ENCODE data around the gene UTP14C. TPM values are rescaled to one million over a fixed set of nuclear protein-coding genes. Genes with fewer than 3 reads are reported as not detected.

UTP14C gene
- total RNA-seq, 3 donors from 2014 or later (not counting 1 experiment from before 2014, with no cell fraction given) = 6.2 to 9.8 (median 7.0) TPM

GRCh38 chr13:51988988-51989618 lies 35.4 kb upstream of the UTP14C start:
- ATAC-seq = no peak
- Histone ChIP-seq H3K27me3 (ENCODE audit: control insufficient read depth, insufficient read depth, low read length) (no peaks in the 10 kb centered on the region), H3K9me3 (ENCODE audit: control insufficient read depth, insufficient read depth, low read length) (no peaks in the 10 kb centered on the region), H3K36me3 (ENCODE audit: control insufficient read depth, insufficient read depth, low read length) (no peaks in the 10 kb centered on the region), H3K4me1 (ENCODE audit: control insufficient read depth, insufficient read depth, low read length) (no peaks in the 10 kb centered on the region), H3K4me3 (ENCODE audit: low read length) (no peak overlapping the region), H3K27ac (ENCODE audit: low read length) (no peak overlapping the region)
- WGBS (ENCODE audit: insufficient coverage) = 100% methylated on average over 3 of the region's 3 CpGs
- Mint-ChIP-seq H3K27me3 (ENCODE audit: low read depth in 2 of 2) (peaks cover 21 to 51% of the 10 kb centered on the region in 2 donors), H3K4me3 (no peak overlapping the region), H3K36me3 (no peaks in the 10 kb centered on the region), H3K9me3 (no peaks in the 10 kb centered on the region), H3K4me1 (no peaks in the 10 kb centered on the region), H3K27ac (no peak overlapping the region)
- DNase-seq = no peak
- intact Hi-C loops (cut with micrococcal nuclease) = no loop called here
- TF ChIP-seq, protein P1, sequence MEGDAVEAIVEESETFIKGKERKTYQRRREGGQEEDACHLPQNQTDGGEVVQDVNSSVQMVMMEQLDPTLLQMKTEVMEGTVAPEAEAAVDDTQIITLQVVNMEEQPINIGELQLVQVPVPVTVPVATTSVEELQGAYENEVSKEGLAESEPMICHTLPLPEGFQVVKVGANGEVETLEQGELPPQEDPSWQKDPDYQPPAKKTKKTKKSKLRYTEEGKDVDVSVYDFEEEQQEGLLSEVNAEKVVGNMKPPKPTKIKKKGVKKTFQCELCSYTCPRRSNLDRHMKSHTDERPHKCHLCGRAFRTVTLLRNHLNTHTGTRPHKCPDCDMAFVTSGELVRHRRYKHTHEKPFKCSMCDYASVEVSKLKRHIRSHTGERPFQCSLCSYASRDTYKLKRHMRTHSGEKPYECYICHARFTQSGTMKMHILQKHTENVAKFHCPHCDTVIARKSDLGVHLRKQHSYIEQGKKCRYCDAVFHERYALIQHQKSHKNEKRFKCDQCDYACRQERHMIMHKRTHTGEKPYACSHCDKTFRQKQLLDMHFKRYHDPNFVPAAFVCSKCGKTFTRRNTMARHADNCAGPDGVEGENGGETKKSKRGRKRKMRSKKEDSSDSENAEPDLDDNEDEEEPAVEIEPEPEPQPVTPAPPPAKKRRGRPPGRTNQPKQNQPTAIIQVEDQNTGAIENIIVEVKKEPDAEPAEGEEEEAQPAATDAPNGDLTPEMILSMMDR (IDR thresholded peaks at IDR 0.05) = no peak

DNA sequence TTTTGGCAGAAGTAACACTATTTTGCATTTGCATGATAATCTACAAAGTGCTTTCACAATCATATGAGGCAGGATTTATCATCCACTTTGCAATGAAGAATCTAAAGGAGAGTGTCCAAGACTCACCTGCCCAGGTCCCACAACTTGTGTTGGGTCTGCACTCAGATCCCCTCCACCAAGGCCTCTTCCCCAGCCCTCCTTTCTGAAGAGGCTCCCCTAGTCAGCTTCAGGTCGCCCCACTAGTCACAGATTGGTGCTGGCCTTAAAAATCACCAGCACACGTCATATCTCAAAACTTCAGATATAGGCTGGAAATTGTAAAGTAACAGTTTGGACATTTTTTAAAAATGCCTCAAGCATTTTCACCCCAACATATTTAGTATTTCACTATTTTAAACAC lies 30.8 kb upstream of the UTP14C start:
- no peak for DNase-seq
- Histone ChIP-seq H3K9me3 (ENCODE audit: control insufficient read depth, insufficient read depth, low read length) (no peaks in the 10 kb centered on the region), H3K27me3 (ENCODE audit: control insufficient read depth, insufficient read depth, low read length) (no peaks in the 10 kb centered on the region), H3K4me3 (ENCODE audit: low read length) (no peak overlapping the region), H3K27ac (ENCODE audit: low read length) (no peak overlapping the region), H3K4me1 (ENCODE audit: control insufficient read depth, insufficient read depth, low read length) (no peaks in the 10 kb centered on the region), H3K36me3 (ENCODE audit: control insufficient read depth, insufficient read depth, low read length) (no peaks in the 10 kb centered on the region)
- intact Hi-C loops (cut with micrococcal nuclease) = no loop called here
- TF ChIP-seq, protein P1 (IDR thresholded peaks at IDR 0.05) = no peak
- WGBS (ENCODE audit: insufficient coverage) = 89% methylated on average over 1 of the region's 2 CpGs
- Mint-ChIP-seq H3K36me3 (no peaks in the 10 kb centered on the region), H3K4me1 (no peaks in the 10 kb centered on the region), H3K27me3 (ENCODE audit: low read depth in 2 of 2) (peaks cover 5 to 54% of the 10 kb centered on the region in 2 donors), H3K4me3 (no peak overlapping the region), H3K9me3 (no peaks in the 10 kb centered on the region), H3K27ac (no peak overlapping the region)
- no peak for ATAC-seq

DNA sequence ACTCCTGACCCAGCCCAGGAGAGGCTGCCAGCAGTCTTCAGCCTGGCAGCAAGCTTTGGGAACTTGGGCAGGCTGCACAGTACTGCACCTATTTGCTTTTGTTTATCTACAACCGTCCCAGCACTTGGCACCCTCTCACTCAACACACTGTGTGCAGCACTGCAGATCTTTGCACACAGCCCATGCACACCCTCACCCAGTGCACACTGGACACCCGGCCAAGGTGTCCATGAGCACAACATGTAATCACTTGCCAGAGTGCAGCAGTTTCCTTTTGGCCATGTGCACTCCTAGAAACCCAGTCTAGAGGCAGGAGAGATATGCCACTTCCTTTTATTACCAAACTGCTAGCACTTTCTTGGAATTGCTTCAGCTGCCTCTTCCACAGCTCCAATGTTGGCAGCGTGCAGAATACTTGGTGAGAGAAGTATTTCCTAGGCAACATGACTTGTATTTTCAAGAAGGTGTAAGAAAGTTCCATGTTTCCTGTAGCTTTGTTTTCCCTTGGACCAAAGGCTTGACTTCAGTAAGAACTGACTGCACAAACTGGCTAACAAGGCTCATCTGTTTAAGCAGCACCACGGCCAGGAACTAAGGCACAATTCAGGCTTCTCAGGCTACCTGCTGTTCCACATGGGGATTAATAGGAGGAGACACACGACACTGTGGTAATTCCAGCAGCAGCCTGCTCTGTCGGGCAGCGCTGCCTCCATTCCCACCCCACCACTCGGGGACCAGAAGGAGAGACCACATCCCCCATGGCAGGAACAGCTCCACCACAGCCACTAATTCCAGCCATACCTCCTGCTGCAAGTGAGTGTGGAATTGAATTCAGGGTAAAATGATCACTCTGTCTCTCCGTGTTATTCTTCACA lies 28.6 kb upstream of the UTP14C start:
- Mint-ChIP-seq H3K36me3 (no peaks in the 10 kb centered on the region), H3K4me3 (no peak overlapping the region), H3K9me3 (no peaks in the 10 kb centered on the region), H3K4me1 (no peaks in the 10 kb centered on the region), H3K27ac (no peak overlapping the region), H3K27me3 (ENCODE audit: low read depth in 2 of 2) (peaks cover 13 to 60% of the 10 kb centered on the region in 2 donors)
- WGBS (ENCODE audit: insufficient coverage) = 48% methylated on average over 6 of the region's 9 CpGs
- TF ChIP-seq, protein P1 (IDR thresholded peaks at IDR 0.05) = no peak
- Histone ChIP-seq H3K27ac (ENCODE audit: low read length) (no peak overlapping the region), H3K4me3 (ENCODE audit: low read length) (no peak overlapping the region), H3K9me3 (ENCODE audit: control insufficient read depth, insufficient read depth, low read length) (no peaks in the 10 kb centered on the region), H3K27me3 (ENCODE audit: control insufficient read depth, insufficient read depth, low read length) (no peaks in the 10 kb centered on the region), H3K4me1 (ENCODE audit: control insufficient read depth, insufficient read depth, low read length) (no peaks in the 10 kb centered on the region), H3K36me3 (ENCODE audit: control insufficient read depth, insufficient read depth, low read length) (no peaks in the 10 kb centered on the region)
- intact Hi-C loops (cut with micrococcal nuclease) = no loop called here
- ATAC-seq (no peak), DNase-seq (no peak)
